ENCODE measurements around the gene CYP27C1. TPM values are rescaled to one million over a fixed set of nuclear protein-coding genes. Genes with fewer than 3 reads are reported as not detected.
A peak's percentile ranks its signal among the peaks of the same experiment; 100 is the strongest.

Gene CYP27C1
- total and polyA plus RNA-seq, 12 donors: 0.07 to 0.20 (median 0.13) TPM; not detected in 6

DNA sequence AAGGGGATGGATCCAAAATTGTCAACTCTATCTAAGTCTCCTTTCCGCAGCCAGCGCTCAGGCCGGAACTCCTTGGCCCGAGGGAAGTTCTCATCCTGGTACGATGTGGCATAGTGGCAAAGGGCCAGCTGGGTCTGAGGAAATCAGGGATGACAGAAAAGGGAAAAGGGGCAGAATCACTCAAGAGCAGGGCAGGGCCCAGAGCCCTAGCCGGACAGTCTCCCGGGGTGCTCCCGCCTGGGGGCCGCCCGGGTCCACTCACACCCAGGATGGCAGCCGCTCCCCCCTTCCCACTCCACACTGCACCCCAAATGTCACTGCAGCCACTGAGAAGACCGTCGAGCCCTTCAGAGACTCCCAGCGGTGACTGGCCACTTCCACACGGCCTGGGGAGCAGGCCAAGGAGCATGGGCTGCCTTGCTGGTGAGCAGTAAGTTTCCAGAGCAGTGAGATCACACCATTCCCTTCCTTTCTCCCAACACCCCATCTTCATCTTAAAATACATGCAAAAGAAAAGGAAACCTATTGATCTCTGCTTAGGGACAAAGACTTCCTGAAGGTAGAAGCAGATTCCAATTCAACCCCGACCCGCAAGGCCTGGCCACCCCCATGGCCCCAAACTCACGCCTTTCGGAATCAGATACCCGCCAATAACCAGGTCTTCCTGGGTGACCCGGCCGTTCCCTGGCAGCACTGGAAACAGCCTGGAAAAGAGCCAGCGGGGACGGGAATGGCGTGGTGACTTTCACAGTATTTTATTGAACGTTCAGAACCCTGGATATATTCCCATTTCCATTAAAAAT lies 26.7 kb downstream of the CYP27C1 start:
- Histone ChIP-seq H3K27ac (no peak overlapping the region), H3K4me1 (peaks cover 0 to 14% (median 0%) of the 10 kb centered on the region in 9 donors), H3K4me3 (no peak overlapping the region), H3K36me3 (no peaks in the 10 kb centered on the region), H3K9me3 (peaks cover 0 to 15% (median 0%) of the 10 kb centered on the region in 11 donors), H3K27me3 (peaks cover 0 to 30% (median 12%) of the 10 kb centered on the region in 7 donors)
- intact Hi-C loops (cut with DNase I): loop anchor here in 1 of 10 donors (10.0 kb wide), 1 partner anchor 291 kb away; no protein-coding TSS in a partner anchor
- peak in 4 of 8 donors; percentile 10 to 51 (median 25) for ATAC-seq
- no peak for TF ChIP-seq CTCF (IDR thresholded peaks at IDR 0.05)
- WGBS, 2 donors: 65 to 73% methylated on average over 26 of the region's 26 CpGs
- no peak for DNase-seq

DNA sequence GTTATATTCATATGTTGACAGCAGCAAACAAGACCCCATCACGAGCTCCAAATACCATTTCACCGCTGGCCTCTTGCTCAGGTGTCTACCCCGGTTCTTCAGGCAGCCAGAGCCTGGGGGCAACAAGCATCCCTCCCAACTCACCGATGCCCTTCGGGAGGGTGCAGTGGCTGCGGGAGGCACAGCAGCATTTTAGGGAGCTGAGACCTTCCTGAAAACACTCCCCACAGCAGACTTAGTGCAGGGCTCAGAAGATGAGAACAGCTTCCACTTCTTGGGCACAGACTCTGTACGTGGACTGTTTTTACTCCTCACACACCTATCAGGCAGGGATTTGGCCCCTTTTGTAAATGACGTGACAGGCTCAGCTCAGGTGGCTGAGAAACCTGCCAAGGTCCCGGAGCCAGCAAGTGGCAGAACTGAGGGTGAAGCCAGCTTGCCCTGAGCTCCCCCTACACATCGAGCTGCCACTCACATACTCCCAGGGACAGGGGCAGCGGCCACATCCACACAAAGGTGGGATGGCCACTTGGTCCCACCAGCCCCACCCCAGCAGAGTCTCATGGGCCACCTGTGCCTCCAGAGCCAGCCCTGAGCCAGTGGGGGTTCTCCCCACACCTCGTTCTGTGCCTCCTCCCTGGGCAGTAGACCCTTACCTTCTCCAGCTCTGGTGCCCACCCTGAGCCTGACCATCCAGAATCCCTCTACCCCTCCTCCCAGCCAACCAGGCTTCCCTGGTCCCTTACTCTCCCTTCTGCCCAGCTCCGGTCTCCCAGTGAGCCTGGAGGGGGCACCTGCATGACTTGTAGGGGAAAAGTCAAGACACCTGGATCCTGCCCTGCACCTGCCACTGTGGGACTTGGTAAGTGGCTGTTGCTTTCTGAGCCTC lies 28.5 kb downstream of the CYP27C1 start:
- no peak for DNase-seq
- intact Hi-C loops (cut with DNase I): loop anchor here in 1 of 10 donors (10.0 kb wide), 1 partner anchor 293 kb away; no protein-coding TSS in a partner anchor
- TF ChIP-seq CTCF (IDR thresholded peaks at IDR 0.05): no peak
- WGBS, 2 donors: 89 to 92% methylated on average over 13 of the region's 13 CpGs
- H3K27ac ChIP-seq: no peak overlapping the region
- H3K4me3 ChIP-seq: no peak overlapping the region
- ATAC-seq: no peak
- peaks cover 0 to 10% (median 0%) of the 10 kb centered on the region in 11 donors for H3K9me3 ChIP-seq
- peaks cover 0 to 14% (median 0%) of the 10 kb centered on the region in 9 donors for H3K4me1 ChIP-seq
- peaks cover 0 to 45% (median 16%) of the 10 kb centered on the region in 7 donors for H3K27me3 ChIP-seq
- H3K36me3 ChIP-seq: no peaks in the 10 kb centered on the region

DNA sequence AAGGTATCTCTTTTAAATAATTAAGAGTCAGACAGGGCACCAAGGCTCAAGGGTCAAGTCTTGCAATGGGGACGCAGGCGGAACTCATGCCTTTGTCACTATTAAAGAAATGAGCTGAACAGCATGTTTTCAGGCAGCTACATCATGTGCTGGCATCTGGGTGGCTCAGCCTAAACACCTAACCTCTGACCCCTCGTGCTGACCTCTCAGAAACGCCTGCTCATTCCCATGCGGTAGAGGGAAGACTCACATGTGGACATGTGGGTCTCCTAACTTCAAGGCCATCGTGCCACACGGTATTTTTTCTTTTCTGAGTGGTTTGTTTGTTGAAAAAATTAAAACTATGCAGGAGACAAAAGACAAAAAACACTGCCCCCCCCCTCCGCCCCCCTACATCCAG lies 31.3 kb downstream of the CYP27C1 start:
- Histone ChIP-seq H3K27me3 (peaks cover 0 to 44% (median 22%) of the 10 kb centered on the region in 7 donors), H3K27ac (no peak overlapping the region), H3K36me3 (no peaks in the 10 kb centered on the region), H3K4me3 (no peak overlapping the region), H3K9me3 (peaks cover 0 to 3% (median 0%) of the 10 kb centered on the region in 11 donors), H3K4me1 (peaks cover 0 to 11% (median 2%) of the 10 kb centered on the region in 9 donors)
- no peak for TF ChIP-seq CTCF (IDR thresholded peaks at IDR 0.05)
- DNase-seq (no peak), ATAC-seq (no peak)
- 92 to 93% methylated on average over 8 of the region's 8 CpGs for WGBS, 2 donors
- intact Hi-C loops (cut with DNase I): no loop called here

GRCh38 chr2:127187831-127188230 lies 32.3 kb downstream of the CYP27C1 start:
- H3K36me3 ChIP-seq: no peaks in the 10 kb centered on the region
- DNase-seq: no peak
- 70 to 76% methylated on average over 10 of the region's 10 CpGs for WGBS, 2 donors
- peaks cover 0 to 36% (median 17%) of the 10 kb centered on the region in 7 donors for H3K27me3 ChIP-seq
- H3K27ac ChIP-seq: no peak overlapping the region
- no peak for ATAC-seq
- intact Hi-C loops (cut with DNase I): no loop called here
- peaks cover 0 to 3% (median 0%) of the 10 kb centered on the region in 11 donors for H3K9me3 ChIP-seq
- H3K4me1 ChIP-seq: peaks cover 0 to 11% (median 0%) of the 10 kb centered on the region in 9 donors
- no peak for TF ChIP-seq CTCF (IDR thresholded peaks at IDR 0.05)
- no peak overlapping the region for H3K4me3 ChIP-seq

Data from heart right ventricle (tissue), 16 donors.